ENCODE measurements around the gene GTF3C4. TPM values are rescaled to one million over a fixed set of nuclear protein-coding genes. Genes with fewer than 3 reads are reported as not detected.

GTF3C4 gene
- total RNA-seq, 1 experiment from 2014 or later, result 40.8 TPM

GRCh38 chr9:132681561-132681960 lies 11.3 kb downstream of the GTF3C4 start:
- Histone ChIP-seq H3K9me3 (ENCODE audit: low read depth, low read length, poor library complexity, severe bottlenecking) (no peaks in the 10 kb centered on the region), H3K4me3 (ENCODE audit: low read depth, low read length, poor library complexity, severe bottlenecking) (no peak overlapping the region), H3K36me3 (ENCODE audit: insufficient read depth, low read length, poor library complexity, severe bottlenecking) (peaks cover 76% of the 10 kb centered on the region), H3K27ac (ENCODE audit: low read depth, low read length, poor library complexity, severe bottlenecking) (no peak overlapping the region), H3K27me3 (replicated peaks; ENCODE audit: insufficient read depth, low read depth, low read length, poor library complexity) (no peaks in the 10 kb centered on the region), H3K4me1 (ENCODE audit: insufficient read depth, low read length, poor library complexity, severe bottlenecking) (no peaks in the 10 kb centered on the region)
- no TSS peak for BruUV-seq (replicated peaks)
- no peak for DNase-seq (ENCODE audit: low spot score)
- CTCF ChIA-PET, result no interaction called here
- TF ChIP-seq EZH2 (IDR thresholded peaks at IDR 0.05; ENCODE audit: borderline replicate concordance, low read depth, low read length, poor library complexity, severe bottlenecking), result no peak
- TF ChIP-seq, protein P1, sequence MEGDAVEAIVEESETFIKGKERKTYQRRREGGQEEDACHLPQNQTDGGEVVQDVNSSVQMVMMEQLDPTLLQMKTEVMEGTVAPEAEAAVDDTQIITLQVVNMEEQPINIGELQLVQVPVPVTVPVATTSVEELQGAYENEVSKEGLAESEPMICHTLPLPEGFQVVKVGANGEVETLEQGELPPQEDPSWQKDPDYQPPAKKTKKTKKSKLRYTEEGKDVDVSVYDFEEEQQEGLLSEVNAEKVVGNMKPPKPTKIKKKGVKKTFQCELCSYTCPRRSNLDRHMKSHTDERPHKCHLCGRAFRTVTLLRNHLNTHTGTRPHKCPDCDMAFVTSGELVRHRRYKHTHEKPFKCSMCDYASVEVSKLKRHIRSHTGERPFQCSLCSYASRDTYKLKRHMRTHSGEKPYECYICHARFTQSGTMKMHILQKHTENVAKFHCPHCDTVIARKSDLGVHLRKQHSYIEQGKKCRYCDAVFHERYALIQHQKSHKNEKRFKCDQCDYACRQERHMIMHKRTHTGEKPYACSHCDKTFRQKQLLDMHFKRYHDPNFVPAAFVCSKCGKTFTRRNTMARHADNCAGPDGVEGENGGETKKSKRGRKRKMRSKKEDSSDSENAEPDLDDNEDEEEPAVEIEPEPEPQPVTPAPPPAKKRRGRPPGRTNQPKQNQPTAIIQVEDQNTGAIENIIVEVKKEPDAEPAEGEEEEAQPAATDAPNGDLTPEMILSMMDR (conservative IDR thresholded peaks at IDR 0.05; ENCODE audit: low read depth, low read length), result no peak
- intact Hi-C loops (cut with micrococcal nuclease; ENCODE audit: unreplicated experiment), result no loop called here
- POLR2A ChIA-PET (ENCODE audit: low non-redundant PET), result no interaction called here

GRCh38 chr9:132683873-132684272 lies 13.6 kb downstream of the GTF3C4 start:
- Histone ChIP-seq H3K27me3 (replicated peaks; ENCODE audit: insufficient read depth, low read depth, low read length, poor library complexity) (no peaks in the 10 kb centered on the region), H3K27ac (ENCODE audit: low read depth, low read length, poor library complexity, severe bottlenecking) (no peak overlapping the region), H3K36me3 (ENCODE audit: insufficient read depth, low read length, poor library complexity, severe bottlenecking) (peaks cover 84% of the 10 kb centered on the region), H3K9me3 (ENCODE audit: low read depth, low read length, poor library complexity, severe bottlenecking) (no peaks in the 10 kb centered on the region), H3K4me1 (ENCODE audit: insufficient read depth, low read length, poor library complexity, severe bottlenecking) (no peaks in the 10 kb centered on the region), H3K4me3 (ENCODE audit: low read depth, low read length, poor library complexity, severe bottlenecking) (no peak overlapping the region)
- DNase-seq (ENCODE audit: low spot score), result no peak
- intact Hi-C loops (cut with micrococcal nuclease; ENCODE audit: unreplicated experiment), result no loop called here
- POLR2A ChIA-PET (ENCODE audit: low non-redundant PET), result no interaction called here
- no TSS peak for BruUV-seq (replicated peaks)
- CTCF ChIA-PET, result no interaction called here
- TF ChIP-seq, protein P1 (conservative IDR thresholded peaks at IDR 0.05; ENCODE audit: low read depth, low read length), result no peak
- TF ChIP-seq EZH2 (IDR thresholded peaks at IDR 0.05; ENCODE audit: borderline replicate concordance, low read depth, low read length, poor library complexity, severe bottlenecking), result no peak

- TSS peak; percentile 5 for BruUV-seq (replicated peaks)
Observed at GRCh38 chr9:132690696-132691095, 20.4 kb downstream of the GTF3C4 start.

More at GRCh38 chr9:132690696-132691095, 20.4 kb downstream of the GTF3C4 start:
- DNase-seq (ENCODE audit: low spot score), result no peak
- Histone ChIP-seq H3K9me3 (ENCODE audit: low read depth, low read length, poor library complexity, severe bottlenecking) (no peaks in the 10 kb centered on the region), H3K36me3 (ENCODE audit: insufficient read depth, low read length, poor library complexity, severe bottlenecking) (peaks cover 65% of the 10 kb centered on the region), H3K27ac (ENCODE audit: low read depth, low read length, poor library complexity, severe bottlenecking) (no peak overlapping the region), H3K27me3 (replicated peaks; ENCODE audit: insufficient read depth, low read depth, low read length, poor library complexity) (no peaks in the 10 kb centered on the region), H3K4me3 (ENCODE audit: low read depth, low read length, poor library complexity, severe bottlenecking) (no peak overlapping the region), H3K4me1 (ENCODE audit: insufficient read depth, low read length, poor library complexity, severe bottlenecking) (no peaks in the 10 kb centered on the region)
- TF ChIP-seq, protein P1 (conservative IDR thresholded peaks at IDR 0.05; ENCODE audit: low read depth, low read length), result no peak
- CTCF ChIA-PET, result no interaction called here
- POLR2A ChIA-PET (ENCODE audit: low non-redundant PET), result no interaction called here
- intact Hi-C loops (cut with micrococcal nuclease; ENCODE audit: unreplicated experiment), result no loop called here

All from A673 (cell line).